ENCODE measurements around the gene ZFR. TPM values are rescaled to one million over a fixed set of nuclear protein-coding genes. Genes with fewer than 3 reads are reported as not detected.
"Not testable (repeated sequence)": the region's sequence is repeated elsewhere in the genome, so short reads cannot be mapped to it uniquely, and the experiment has no call there.

Gene ZFR
- total and polyA plus RNA-seq, 9 donors, result 54.0 to 85.9 (median 74.1) TPM

- H3K4me3 ChIP-seq, result no peak overlapping the region
- 80 to 88% (median 87%) methylated on average over 5 of the region's 5 CpGs for WGBS, 3 donors
Observed at GRCh38 chr5:32458880-32459495, 14.4 kb upstream of the ZFR start.

GRCh38 chr5:32455311-32455710, 10.8 kb upstream of the ZFR start:
- Histone ChIP-seq H3K27ac (no peak overlapping the region), H3K4me1 (ENCODE audit: insufficient read depth) (no peaks in the 10 kb centered on the region), H3K9me3 (no peaks in the 10 kb centered on the region), H3K36me3 (no peaks in the 10 kb centered on the region), H3K27me3 (no peaks in the 10 kb centered on the region), H3K4me3 (no peak overlapping the region)
- no peak for TF ChIP-seq POLR2A (IDR thresholded peaks at IDR 0.05)
- intact Hi-C loops (cut with DNase I), result no loop called here
- no peak for DNase-seq
- 92 to 95% (median 93%) methylated on average over 6 of the region's 6 CpGs for WGBS, 3 donors

More at GRCh38 chr5:32458880-32459495, 14.4 kb upstream of the ZFR start:
- Histone ChIP-seq H3K27me3 (no peaks in the 10 kb centered on the region), H3K4me1 (ENCODE audit: insufficient read depth) (no peaks in the 10 kb centered on the region), H3K9me3 (no peaks in the 10 kb centered on the region), H3K27ac (no peak overlapping the region), H3K36me3 (no peaks in the 10 kb centered on the region)
- intact Hi-C loops (cut with DNase I), result no loop called here
- TF ChIP-seq POLR2A (IDR thresholded peaks at IDR 0.05), result no peak
- TF ChIP-seq, protein P1, sequence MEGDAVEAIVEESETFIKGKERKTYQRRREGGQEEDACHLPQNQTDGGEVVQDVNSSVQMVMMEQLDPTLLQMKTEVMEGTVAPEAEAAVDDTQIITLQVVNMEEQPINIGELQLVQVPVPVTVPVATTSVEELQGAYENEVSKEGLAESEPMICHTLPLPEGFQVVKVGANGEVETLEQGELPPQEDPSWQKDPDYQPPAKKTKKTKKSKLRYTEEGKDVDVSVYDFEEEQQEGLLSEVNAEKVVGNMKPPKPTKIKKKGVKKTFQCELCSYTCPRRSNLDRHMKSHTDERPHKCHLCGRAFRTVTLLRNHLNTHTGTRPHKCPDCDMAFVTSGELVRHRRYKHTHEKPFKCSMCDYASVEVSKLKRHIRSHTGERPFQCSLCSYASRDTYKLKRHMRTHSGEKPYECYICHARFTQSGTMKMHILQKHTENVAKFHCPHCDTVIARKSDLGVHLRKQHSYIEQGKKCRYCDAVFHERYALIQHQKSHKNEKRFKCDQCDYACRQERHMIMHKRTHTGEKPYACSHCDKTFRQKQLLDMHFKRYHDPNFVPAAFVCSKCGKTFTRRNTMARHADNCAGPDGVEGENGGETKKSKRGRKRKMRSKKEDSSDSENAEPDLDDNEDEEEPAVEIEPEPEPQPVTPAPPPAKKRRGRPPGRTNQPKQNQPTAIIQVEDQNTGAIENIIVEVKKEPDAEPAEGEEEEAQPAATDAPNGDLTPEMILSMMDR (IDR thresholded peaks at IDR 0.05), result no peak
- TF ChIP-seq EP300 (IDR thresholded peaks at IDR 0.05), result no peak
- DNase-seq, result no peak

GRCh38 chr5:32454821-32455220, 10.3 kb upstream of the ZFR start:
- Histone ChIP-seq H3K9me3 (no peaks in the 10 kb centered on the region), H3K4me3 (no peak overlapping the region), H3K27me3 (no peaks in the 10 kb centered on the region), H3K36me3 (no peaks in the 10 kb centered on the region), H3K27ac (no peak overlapping the region), H3K4me1 (ENCODE audit: insufficient read depth) (no peaks in the 10 kb centered on the region)
- 97 to 98% (median 98%) methylated on average over 5 of the region's 5 CpGs for WGBS, 3 donors
- intact Hi-C loops (cut with DNase I), result no loop called here
- DNase-seq, result no peak
- TF ChIP-seq, protein P1 (IDR thresholded peaks at IDR 0.05), result no peak
- TF ChIP-seq POLR2A (IDR thresholded peaks at IDR 0.05) (no peak), EP300 (IDR thresholded peaks at IDR 0.05) (no peak)

GRCh38 chr5:32453916-32454315, 9.4 kb upstream of the ZFR start:
- intact Hi-C loops (cut with DNase I), result no loop called here
- no peaks in the 10 kb centered on the region for H3K9me3 ChIP-seq
- no peak for DNase-seq
- no peaks in the 10 kb centered on the region for H3K27me3 ChIP-seq
- no peaks in the 10 kb centered on the region for H3K4me1 ChIP-seq (ENCODE audit: insufficient read depth)
- H3K36me3 ChIP-seq, result no peaks in the 10 kb centered on the region
- no peak overlapping the region for H3K4me3 ChIP-seq
- TF ChIP-seq POLR2A (IDR thresholded peaks at IDR 0.05) (no peak), EP300 (IDR thresholded peaks at IDR 0.05) (no peak)
- TF ChIP-seq, protein P1 (IDR thresholded peaks at IDR 0.05), result no peak
- no peak overlapping the region for H3K27ac ChIP-seq
- WGBS, 3 donors, result 85 to 92% (median 91%) methylated on average over 5 of the region's 5 CpGs

DNA sequence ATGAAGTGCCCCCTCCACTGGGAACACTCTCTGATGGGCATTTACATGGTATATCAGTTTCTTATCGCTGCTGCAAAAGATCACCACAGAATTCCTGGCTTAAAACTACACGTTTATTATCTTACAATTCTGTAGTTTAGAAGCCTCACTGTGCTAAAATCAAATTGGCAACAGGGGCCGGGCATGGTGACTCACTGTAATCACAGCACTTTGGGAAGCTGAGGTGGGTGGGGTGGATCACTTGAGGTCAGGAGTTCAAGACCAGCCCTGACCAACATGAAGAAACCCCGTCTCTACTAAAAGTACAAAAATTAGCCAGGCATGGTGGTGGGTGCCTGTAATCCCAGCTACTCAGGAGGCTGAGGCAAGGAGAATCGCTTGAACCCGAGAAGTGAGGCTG, 7.8 kb upstream of the ZFR start:
- H3K36me3 ChIP-seq; H3K4me1 ChIP-seq (ENCODE audit: insufficient read depth); DNase-seq; H3K27me3 ChIP-seq; H3K27ac ChIP-seq; H3K9me3 ChIP-seq; intact Hi-C loops (cut with DNase I); H3K4me3 ChIP-seq: not testable (repeated sequence)
- 69 to 77% (median 76%) methylated on average over 6 of the region's 6 CpGs for WGBS, 3 donors

All from ovary (tissue), 9 donors.